Muscle layer of colon (tissue), 2 donors: ENCODE results near the gene OLFM1.

Experiments
- H3K27ac ChIP-seq: one replicate; pipeline ENCODE4 v1.7.0; 2013; ENCODE audit warnings: low read depth, mild to moderate bottlenecking, low read length, moderate library complexity
- H3K27me3 ChIP-seq, 2 donors: one replicate each; pipeline ENCODE4 v1.7.0; 2013; ENCODE audit warnings: low read length in 2 of 2, mild to moderate bottlenecking in 2 of 2; ENCODE audit not compliant: insufficient read depth in 2 of 2, control insufficient read depth in 1 of 2
- H3K36me3 ChIP-seq: one replicate; pipeline ENCODE4 v1.7.0; 2013; ENCODE audit warnings: mild to moderate bottlenecking, low read length; ENCODE audit not compliant: insufficient read depth
- H3K4me1 ChIP-seq: one replicate; pipeline ENCODE4 v1.7.0; 2013; ENCODE audit warnings: mild to moderate bottlenecking, low read length; ENCODE audit not compliant: insufficient read depth
- H3K4me3 ChIP-seq, 2 donors: one replicate each; pipeline ENCODE4 v1.7.0; 2013; ENCODE audit warnings: low read length in 2 of 2, low read depth in 1 of 2, mild to moderate bottlenecking in 1 of 2, moderate library complexity in 1 of 2
- H3K9ac ChIP-seq: one replicate; pipeline ENCODE4 v1.7.0; 2013; ENCODE audit warnings: low read length
- H3K9me3 ChIP-seq: one replicate; pipeline ENCODE4 v1.7.0; 2013; ENCODE audit warnings: mild to moderate bottlenecking, low read length
- donor health status: abdominal sarcoma.
- donor health status: Adenocarcinoma of cecum.

OLFM1 gene

DNA sequence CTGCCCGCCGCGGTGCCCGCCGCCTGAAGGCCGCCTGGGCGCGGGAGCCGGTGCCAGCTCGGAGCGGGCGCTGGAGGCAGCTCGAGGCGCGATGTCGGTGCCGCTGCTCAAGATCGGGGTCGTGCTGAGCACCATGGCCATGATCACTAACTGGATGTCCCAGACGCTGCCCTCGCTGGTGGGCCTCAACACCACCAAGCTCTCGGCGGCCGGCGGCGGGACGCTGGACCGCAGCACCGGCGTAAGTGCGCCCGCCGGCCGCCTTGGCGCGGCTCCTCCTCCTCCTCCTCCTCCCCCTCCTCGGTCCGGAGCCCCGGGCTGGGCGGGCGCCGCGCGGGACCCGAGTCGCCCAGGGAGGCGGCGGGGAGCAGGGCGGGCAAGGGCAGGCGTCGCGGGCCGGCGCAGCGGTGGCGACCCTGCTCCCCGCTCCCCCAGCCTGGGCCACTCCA, 455 bp downstream of the OLFM1 start:
- H3K9ac ChIP-seq: no peak overlapping the region
- H3K36me3 ChIP-seq: no peaks in the 10 kb centered on the region
- H3K27ac ChIP-seq: no peak overlapping the region
- H3K4me3 ChIP-seq: no peak overlapping the region
- H3K4me1 ChIP-seq: peaks cover 8% of the 10 kb centered on the region
- H3K27me3 ChIP-seq: peaks cover 6 to 37% of the 10 kb centered on the region in 2 donors
- no peaks in the 10 kb centered on the region for H3K9me3 ChIP-seq

DNA sequence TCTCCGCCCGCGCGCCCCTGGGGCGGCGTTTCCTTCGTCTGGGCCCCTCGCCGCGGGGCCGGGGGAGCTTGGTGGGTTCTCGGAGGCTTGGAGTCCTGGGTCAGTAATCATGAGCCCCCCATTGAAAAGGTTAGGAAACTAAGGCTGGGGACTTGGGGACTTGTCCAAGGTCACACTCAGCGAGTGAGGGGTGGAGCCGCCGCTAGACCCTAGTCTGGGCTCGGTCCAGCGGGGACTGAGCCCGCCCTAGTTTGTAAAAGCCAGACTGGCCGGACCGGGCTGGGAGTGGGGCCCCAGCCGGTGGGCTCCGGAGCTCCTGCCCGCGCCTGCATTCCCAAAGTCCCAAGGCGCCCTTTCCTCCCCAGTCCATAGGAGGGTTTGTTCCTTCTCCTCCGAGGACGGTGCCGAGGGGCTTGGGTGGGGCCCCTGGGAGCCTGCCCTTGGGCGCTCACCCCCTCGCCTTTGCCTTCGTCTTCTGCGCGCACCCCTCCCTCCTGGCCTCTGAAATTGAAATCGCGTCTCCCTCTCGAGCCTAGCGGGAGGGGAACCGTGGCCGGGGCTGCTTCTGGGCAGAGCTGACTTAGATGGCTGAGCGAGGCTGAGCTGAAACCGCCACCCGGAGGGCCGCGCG, 995 bp downstream of the OLFM1 start:
- H3K4me1 ChIP-seq: peaks cover 8% of the 10 kb centered on the region
- H3K27ac ChIP-seq: no peak overlapping the region
- H3K9ac ChIP-seq: no peak overlapping the region
- no peak overlapping the region for H3K4me3 ChIP-seq
- no peaks in the 10 kb centered on the region for H3K36me3 ChIP-seq
- peaks cover 6 to 37% of the 10 kb centered on the region in 2 donors for H3K27me3 ChIP-seq
- H3K9me3 ChIP-seq: no peaks in the 10 kb centered on the region

DNA sequence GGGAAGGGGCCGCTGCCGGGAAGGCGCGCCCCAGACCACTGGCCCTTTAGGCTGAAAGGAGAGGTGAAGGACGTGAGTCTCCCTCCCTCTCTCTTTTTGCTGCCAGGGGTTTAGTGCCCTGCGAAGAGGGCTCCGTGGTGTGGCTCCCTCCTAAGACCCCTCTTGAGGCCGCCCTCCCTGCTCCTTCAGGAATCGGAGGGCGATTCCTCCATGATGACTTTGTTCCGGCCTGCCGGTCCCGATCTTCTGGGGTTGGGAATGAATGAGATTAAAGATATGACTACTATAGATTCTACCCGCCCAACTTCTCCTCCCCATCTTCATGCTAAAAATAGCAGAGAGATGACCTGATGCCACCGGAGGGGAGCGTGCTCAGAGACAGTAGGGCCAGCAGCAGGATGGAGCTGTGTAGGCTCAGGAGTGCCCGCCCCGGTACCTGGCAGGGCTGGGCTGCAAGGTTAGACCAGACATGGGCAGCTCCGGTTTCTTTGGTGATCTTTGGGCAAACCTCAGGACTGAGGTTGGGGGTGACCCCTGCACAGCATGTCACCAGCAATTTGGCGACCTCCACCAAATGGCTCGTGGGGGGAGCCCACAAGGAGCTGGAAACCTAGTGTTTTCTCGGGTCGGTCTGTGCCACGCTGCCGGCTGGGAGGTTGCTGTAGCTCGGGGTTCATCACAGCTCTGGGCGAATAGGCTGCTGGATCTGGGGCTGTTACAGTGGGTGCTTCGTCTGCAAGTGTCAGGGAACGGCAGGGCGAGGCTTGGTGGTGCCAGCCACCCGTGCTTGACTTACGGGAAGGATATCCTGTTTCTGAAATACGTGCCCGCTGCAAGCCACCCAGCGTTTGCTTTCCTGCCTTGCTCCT, 1.7 kb downstream of the OLFM1 start:
- H3K27me3 ChIP-seq: peaks cover 6 to 37% of the 10 kb centered on the region in 2 donors
- no peaks in the 10 kb centered on the region for H3K36me3 ChIP-seq
- H3K27ac ChIP-seq: no peak overlapping the region
- no peak overlapping the region for H3K4me3 ChIP-seq
- H3K9ac ChIP-seq: no peak overlapping the region
- peaks cover 8% of the 10 kb centered on the region for H3K4me1 ChIP-seq
- no peaks in the 10 kb centered on the region for H3K9me3 ChIP-seq

DNA sequence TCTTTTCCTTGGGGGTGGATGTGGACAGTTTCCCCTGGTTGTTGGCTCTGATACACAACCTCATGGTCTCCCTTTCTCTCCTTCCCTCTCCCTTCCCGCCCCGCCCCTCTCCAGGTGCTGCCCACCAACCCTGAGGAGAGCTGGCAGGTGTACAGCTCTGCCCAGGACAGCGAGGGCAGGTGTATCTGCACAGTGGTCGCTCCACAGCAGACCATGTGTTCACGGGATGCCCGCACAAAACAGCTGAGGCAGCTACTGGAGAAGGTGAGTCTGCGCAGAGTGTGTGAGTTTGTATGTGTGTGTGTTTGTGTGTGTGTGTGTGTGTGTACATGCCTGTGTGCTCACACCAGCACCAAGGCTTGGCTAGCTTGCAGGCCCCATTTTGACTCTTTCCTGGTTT, 2.6 kb downstream of the OLFM1 start:
- Histone ChIP-seq H3K4me3 (no peak overlapping the region), H3K9ac (no peak overlapping the region), H3K27me3 (peaks cover 6 to 34% of the 10 kb centered on the region in 2 donors), H3K36me3 (no peaks in the 10 kb centered on the region), H3K4me1 (peaks cover 8% of the 10 kb centered on the region), H3K27ac (no peak overlapping the region), H3K9me3 (no peaks in the 10 kb centered on the region)

DNA sequence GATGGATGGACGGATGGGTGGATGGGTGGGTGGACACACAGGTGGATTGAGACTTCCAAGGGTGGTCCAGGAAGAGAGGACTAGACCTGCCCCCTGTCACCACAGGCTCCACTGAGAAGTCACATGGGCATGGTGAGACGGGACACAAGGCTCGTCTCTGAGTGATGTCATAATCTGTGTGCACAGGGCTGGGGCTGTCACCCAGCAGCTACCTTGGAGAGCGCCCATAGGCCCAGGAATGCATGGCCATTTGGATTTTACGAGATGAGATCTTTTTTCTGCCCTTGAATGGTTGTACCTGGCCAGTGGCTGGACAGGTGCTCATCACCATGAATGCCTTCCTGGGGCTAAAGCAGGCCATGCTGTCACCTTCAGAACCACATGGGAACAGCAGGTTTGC, 3.1 kb downstream of the OLFM1 start:
- no peak overlapping the region for H3K9ac ChIP-seq
- H3K27me3 ChIP-seq: peaks cover 6 to 29% of the 10 kb centered on the region in 2 donors
- no peak overlapping the region for H3K27ac ChIP-seq
- no peaks in the 10 kb centered on the region for H3K36me3 ChIP-seq
- H3K9me3 ChIP-seq: no peaks in the 10 kb centered on the region
- H3K4me3 ChIP-seq: no peak overlapping the region
- peaks cover 8% of the 10 kb centered on the region for H3K4me1 ChIP-seq

DNA sequence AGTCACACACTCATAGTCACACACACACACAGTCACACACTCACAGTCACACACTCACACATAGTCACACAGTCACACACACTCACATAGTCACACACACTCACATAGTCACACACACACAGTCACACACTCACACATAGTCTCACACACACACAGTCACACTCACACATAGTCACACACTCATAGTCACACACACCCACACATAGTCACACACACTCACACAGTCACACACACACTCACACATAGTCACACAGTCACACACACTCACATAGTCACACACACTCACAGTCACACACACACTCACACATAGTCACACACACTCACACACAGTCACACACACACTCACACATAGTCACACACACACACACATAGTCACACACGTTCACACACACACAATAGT, 4.1 kb downstream of the OLFM1 start:
- peaks cover 6 to 23% of the 10 kb centered on the region in 2 donors for H3K27me3 ChIP-seq
- no peak overlapping the region for H3K4me3 ChIP-seq
- no peak overlapping the region for H3K9ac ChIP-seq

DNA sequence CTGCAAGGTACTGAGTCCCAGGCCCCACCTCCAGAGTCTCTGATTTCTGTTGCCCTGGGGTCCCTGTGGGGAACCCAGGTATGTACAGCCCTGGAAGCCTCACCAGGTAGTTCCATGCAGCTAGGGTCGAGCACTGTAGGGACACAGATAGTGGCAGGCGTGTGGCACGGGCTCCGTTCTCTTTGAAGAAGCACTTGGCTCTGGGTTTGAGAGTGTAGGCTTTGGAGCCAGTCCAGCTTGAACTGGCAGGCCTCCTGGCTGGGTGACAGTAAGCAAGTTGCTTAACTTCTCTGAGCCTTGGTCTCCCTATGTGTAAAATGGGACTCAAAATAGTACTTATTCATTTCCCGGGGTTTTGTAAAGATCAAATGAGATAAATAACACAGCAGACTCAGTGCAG, 5.6 kb downstream of the OLFM1 start:
- Histone ChIP-seq H3K27ac (no peak overlapping the region), H3K9ac (no peak overlapping the region), H3K9me3 (no peaks in the 10 kb centered on the region), H3K36me3 (no peaks in the 10 kb centered on the region), H3K4me1 (no peaks in the 10 kb centered on the region), H3K4me3 (no peak overlapping the region), H3K27me3 (peaks cover 6 to 14% of the 10 kb centered on the region in 2 donors)

More for the DNA sequence above, 4.1 kb downstream of the OLFM1 start:
- Histone ChIP-seq H3K4me1 (no peaks in the 10 kb centered on the region), H3K36me3 (no peaks in the 10 kb centered on the region), H3K9me3 (no peaks in the 10 kb centered on the region), H3K27ac (no peak overlapping the region)

DNA sequence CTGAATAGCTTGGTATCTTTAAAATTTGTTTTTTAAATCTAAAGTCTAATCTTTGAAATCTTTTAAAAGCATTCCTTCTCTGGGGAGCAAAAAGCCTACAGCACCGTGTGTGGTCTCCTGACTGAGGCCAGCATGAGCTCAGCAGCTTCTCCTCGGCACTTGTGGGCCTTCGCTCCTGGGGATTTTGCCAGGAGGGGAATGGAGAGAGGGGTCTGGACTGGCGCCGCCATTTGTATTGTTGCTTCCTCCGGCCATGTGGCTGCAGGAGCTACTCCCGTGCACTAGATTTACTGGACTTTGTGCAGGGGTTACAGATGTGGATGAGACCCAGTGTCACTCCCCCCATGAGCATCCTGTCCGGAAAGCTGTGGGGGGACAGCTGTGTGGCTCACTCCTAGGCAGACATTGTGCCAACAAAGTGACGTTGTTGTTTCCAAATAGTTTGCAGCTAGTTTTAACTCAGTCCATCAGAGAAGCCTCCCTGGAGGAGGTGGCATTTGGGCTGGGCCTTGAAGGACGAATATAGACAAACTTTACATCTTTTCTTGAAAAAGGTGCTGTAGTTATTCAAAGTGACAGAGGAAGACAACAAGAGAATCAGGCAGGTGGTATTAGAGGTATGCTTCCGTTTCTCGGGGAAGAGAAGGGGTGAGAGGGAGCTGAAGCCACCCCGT, 6.6 kb downstream of the OLFM1 start:
- Histone ChIP-seq H3K27me3 (peaks cover 2 to 4% of the 10 kb centered on the region in 2 donors), H3K9ac (no peak overlapping the region), H3K36me3 (no peaks in the 10 kb centered on the region), H3K9me3 (no peaks in the 10 kb centered on the region), H3K27ac (no peak overlapping the region), H3K4me1 (no peaks in the 10 kb centered on the region), H3K4me3 (no peak overlapping the region)

DNA sequence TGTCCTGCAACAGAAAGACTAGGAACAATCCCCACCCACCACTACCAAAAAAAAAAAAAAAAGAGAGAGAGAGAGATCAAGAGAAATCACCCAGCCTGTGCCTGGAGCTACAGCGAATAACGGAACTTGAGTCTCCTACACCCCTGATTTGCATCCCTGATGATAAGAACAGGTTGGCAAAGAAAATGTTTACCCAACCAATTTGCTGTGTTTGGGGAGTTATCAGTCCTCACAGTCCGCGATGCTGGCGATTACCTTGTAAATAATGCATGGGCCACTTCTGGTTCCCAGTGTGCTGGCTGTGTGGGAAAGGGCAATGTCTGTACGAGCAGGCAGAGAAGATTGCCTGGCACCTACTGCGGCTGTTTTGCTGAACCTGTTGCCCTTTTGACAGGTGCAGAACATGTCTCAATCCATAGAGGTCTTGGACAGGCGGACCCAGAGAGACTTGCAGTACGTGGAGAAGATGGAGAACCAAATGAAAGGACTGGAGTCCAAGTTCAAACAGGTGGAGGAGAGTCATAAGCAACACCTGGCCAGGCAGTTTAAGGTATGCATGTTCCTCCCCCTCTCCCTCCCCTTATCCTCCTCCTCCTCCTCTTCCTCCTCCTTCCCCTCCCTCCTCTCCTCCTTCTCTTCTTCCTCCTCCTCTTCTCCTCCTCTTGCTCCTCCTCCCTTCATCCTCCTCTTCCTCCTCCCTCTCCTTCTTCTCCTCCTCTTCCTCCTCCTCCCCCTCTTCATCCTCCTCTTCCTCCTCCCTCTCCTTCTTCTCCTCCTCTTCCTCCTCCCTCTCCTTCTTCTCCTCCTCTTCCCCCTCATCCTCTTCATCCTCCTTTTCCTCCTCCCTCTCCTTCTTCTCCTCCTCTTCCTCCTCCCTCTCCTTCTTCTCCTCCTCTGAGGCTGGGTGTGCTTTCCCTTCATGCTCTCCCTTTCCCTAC, 8.3 kb downstream of the OLFM1 start:
- Histone ChIP-seq H3K27ac (no peak overlapping the region), H3K9ac (no peak overlapping the region), H3K4me1 (no peaks in the 10 kb centered on the region), H3K4me3 (no peak overlapping the region), H3K27me3 (no peaks in the 10 kb centered on the region), H3K36me3 (no peaks in the 10 kb centered on the region), H3K9me3 (no peaks in the 10 kb centered on the region)

DNA sequence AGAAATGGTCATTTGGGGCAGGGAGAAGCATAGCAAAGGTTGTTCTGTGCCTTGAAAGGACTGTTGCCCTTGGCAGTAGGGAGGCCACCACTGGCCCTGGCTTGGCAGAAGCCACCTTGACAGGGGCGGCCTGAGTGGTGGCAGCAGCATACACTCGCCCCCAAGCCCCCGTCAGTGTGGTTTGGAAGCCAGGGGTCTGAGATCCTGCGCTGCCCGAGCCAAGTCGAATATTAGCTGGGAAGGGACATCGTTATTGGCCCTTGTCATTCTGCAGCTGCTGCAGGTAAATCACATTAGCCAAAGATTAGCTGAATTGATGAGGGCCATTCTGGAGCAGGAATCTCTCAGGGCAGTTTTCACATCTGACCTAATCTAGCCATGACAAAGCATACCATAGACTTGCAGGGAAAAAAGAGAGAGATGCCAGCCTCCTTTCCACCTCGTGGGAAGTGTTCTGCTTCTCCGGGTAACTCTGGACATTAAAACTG, 9.0 kb downstream of the OLFM1 start:
- Histone ChIP-seq H3K27me3 (no peaks in the 10 kb centered on the region), H3K9ac (no peak overlapping the region), H3K27ac (no peak overlapping the region), H3K4me1 (no peaks in the 10 kb centered on the region), H3K9me3 (no peaks in the 10 kb centered on the region), H3K36me3 (no peaks in the 10 kb centered on the region), H3K4me3 (no peak overlapping the region)
